Small intestine (tissue), 7 donors: ENCODE results near the gene TBXA2R. TPM values are rescaled to one million over a fixed set of nuclear protein-coding genes. Genes with fewer than 3 reads are reported as not detected.

Experiments used
- DNase-seq, 2 donors: peaks; one replicate each; pipeline versions ENCODE4 v3.0.0 to v3.0.0-alpha.2; 2013
- FAIRE-seq: peaks from 2 replicates; lab custom pipeline; 2012; peaks lifted over from hg19 to GRCh38; lab: Jason Lieb, UNC
- H3K27ac ChIP-seq, 3 donors: one replicate each; pipeline ENCODE4 v1.5.1; 2013; ENCODE audit warnings: low read length in 2 of 3, mild to moderate bottlenecking in 2 of 3, control low read depth in 1 of 3, inconsistent platforms in 1 of 3, low read depth in 1 of 3, moderate library complexity in 1 of 3
- H3K27me3 ChIP-seq, 3 donors: one replicate each; pipeline ENCODE4 v1.6.1; 2013; ENCODE audit warnings: low read length in 3 of 3, inconsistent platforms in 1 of 3; ENCODE audit not compliant: control insufficient read depth in 3 of 3, insufficient read depth in 3 of 3
- H3K36me3 ChIP-seq, 3 donors: one replicate each; pipeline ENCODE4 v1.6.1; 2013; ENCODE audit warnings: low read length in 3 of 3, inconsistent platforms in 1 of 3, low read depth in 1 of 3, mild to moderate bottlenecking in 1 of 3, moderate library complexity in 1 of 3; ENCODE audit not compliant: control insufficient read depth in 3 of 3, insufficient read depth in 2 of 3
- H3K4me1 ChIP-seq, 3 donors: one replicate each; pipeline ENCODE4 v1.6.1; 2013; ENCODE audit warnings: low read length in 2 of 3, inconsistent platforms in 1 of 3, low read depth in 1 of 3, mild to moderate bottlenecking in 1 of 3, moderate library complexity in 1 of 3; ENCODE audit not compliant: control insufficient read depth in 3 of 3, insufficient read depth in 2 of 3
- H3K4me3 ChIP-seq, 3 donors: one replicate each; pipeline ENCODE4 v1.5.1; 2013; ENCODE audit warnings: low read length in 3 of 3, control low read depth in 1 of 3, inconsistent platforms in 1 of 3, low read depth in 1 of 3, mild to moderate bottlenecking in 1 of 3, moderate library complexity in 1 of 3
- H3K9me3 ChIP-seq, 2 donors: one replicate each; pipeline ENCODE4 v1.6.1; 2013; ENCODE audit warnings: low read depth in 1 of 2, low read length in 1 of 2; ENCODE audit not compliant: control insufficient read depth in 2 of 2, insufficient read depth in 1 of 2
- WGBS, 3 donors: extraction: QIAGEN DNeasy Blood & Tissue Kit; methylation state at CpG; one replicate each; pipeline ENCODE4 v1.1.7; 2013; 5-methylcytosine and 5-hydroxymethylcytosine counted together
- polyA plus RNA-seq, 4 donors: library from polyadenylated mRNA; stranded (reverse) in 3 of 4; unstranded in 1 of 4; fragments of 200-250 nt in 3 of 4; fragments of 120-200 nt in 1 of 4; gene quantifications; one replicate each; pipeline versions ENCODE4 v1.2.1 to v1.2.3, GENCODE V29; 2013
- donor health status: healthy with polysubstance abuse.
- donor health status: control.
- donor health status: control.
- donor health status: Bipolar disorder and iron deficiency.
- donor health status: healthy.

Gene TBXA2R
- polyA plus RNA-seq, 4 donors: 1.2 to 2.1 TPM; not detected in 2

DNA sequence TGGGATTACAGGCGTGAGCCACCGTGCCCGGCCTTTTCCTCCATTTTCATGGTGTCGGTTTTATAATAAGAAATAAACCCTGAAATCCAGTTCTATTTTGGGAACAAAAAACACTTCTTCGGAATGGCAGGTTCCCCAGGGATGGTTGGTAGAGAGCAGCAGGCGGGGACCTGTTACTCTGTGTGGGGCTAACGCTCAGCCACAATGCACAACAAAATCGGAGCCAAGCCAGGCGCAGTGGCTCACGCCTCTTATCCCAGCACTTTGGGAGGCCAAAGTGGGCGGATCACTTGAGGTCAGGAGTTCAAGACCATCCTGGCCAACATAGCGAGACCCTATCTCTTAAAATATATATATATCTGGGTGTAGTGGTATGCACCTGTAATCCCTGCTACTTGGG lies 5.7 kb downstream of the TBXA2R start:
- H3K27ac ChIP-seq: no peak overlapping the region
- H3K36me3 ChIP-seq: no peaks in the 10 kb centered on the region
- no peak overlapping the region for H3K4me3 ChIP-seq
- peaks cover 0 to 6% (median 0%) of the 10 kb centered on the region in 3 donors for H3K4me1 ChIP-seq
- FAIRE-seq: no peak
- DNase-seq: no peak
- peaks cover 0 to 18% (median 0%) of the 10 kb centered on the region in 3 donors for H3K27me3 ChIP-seq
- WGBS, 3 donors: 78 to 91% (median 86%) methylated on average over 12 of the region's 12 CpGs
- H3K9me3 ChIP-seq: no peaks in the 10 kb centered on the region

DNA sequence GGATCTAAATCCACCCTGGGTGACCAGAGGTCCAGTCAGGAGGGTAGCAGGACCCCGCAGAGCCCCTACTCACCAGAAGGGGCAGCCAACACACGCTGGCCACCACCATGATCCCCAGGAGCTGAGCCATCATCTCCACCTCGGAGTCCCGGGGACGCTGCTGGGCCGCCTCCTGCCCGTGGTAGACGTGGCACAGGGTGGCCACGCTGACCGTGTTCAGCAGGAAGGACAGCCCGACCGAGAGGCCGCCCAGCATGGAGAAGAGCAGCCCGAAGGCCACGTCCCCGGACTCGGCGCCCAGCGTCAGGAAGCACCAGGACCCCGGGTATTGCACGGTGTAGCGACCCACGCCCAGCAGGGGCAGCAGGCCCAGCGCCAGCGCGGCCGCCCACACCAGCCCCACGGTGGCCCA lies 6.9 kb downstream of the TBXA2R start:
- H3K9me3 ChIP-seq: no peaks in the 10 kb centered on the region
- FAIRE-seq (no peak), DNase-seq (no peak)
- peaks cover 0 to 5% (median 0%) of the 10 kb centered on the region in 3 donors for H3K27me3 ChIP-seq
- H3K4me1 ChIP-seq: peaks cover 0 to 3% (median 0%) of the 10 kb centered on the region in 3 donors
- H3K36me3 ChIP-seq: no peaks in the 10 kb centered on the region
- H3K27ac ChIP-seq: no peak overlapping the region
- no peak overlapping the region for H3K4me3 ChIP-seq
- 90 to 91% (median 90%) methylated on average over 20 to 28 of the region's 28 CpGs for WGBS, 3 donors

GRCh38 chr19:3595521-3596061 lies 11.1 kb downstream of the TBXA2R start:
- Histone ChIP-seq H3K27ac (no peak overlapping the region), H3K36me3 (no peaks in the 10 kb centered on the region), H3K4me1 (no peaks in the 10 kb centered on the region), H3K27me3 (peaks cover 0 to 11% (median 0%) of the 10 kb centered on the region in 3 donors), H3K9me3 (peaks cover 0 to 15% of the 10 kb centered on the region in 2 donors), H3K4me3 (no peak overlapping the region)
- DNase-seq (no peak), FAIRE-seq (no peak)
- WGBS, 3 donors: 62 to 84% (median 72%) methylated on average over 27 to 34 of the region's 34 CpGs

DNA sequence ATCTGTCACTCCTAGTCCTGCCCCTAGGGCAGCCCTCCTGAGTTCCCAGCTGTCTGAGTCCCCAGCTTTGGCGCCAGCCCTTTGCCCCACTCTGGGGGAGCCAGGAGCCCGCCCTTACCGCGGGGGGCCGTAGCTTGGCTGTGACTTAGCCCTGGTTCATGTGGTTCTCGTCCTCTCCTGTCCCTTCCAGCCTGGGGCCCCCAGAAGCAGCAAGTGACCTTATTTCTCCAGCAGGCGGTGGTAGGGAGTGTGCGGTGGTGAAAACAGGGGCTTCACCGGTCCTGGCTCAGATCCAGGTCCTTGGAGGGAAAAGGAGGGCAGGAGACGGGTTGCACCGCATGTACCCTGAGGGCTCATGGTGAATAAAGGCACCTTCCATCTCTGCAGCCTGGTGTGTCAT lies 13.5 kb downstream of the TBXA2R start:
- Histone ChIP-seq H3K27ac (no peak overlapping the region), H3K27me3 (peaks cover 0 to 11% (median 0%) of the 10 kb centered on the region in 3 donors), H3K36me3 (no peaks in the 10 kb centered on the region), H3K4me1 (no peaks in the 10 kb centered on the region), H3K4me3 (no peak overlapping the region), H3K9me3 (peaks cover 0 to 15% of the 10 kb centered on the region in 2 donors)
- 45 to 48% (median 46%) methylated on average over 10 to 11 of the region's 11 CpGs for WGBS, 3 donors
- DNase-seq (no peak), FAIRE-seq (no peak)

DNA sequence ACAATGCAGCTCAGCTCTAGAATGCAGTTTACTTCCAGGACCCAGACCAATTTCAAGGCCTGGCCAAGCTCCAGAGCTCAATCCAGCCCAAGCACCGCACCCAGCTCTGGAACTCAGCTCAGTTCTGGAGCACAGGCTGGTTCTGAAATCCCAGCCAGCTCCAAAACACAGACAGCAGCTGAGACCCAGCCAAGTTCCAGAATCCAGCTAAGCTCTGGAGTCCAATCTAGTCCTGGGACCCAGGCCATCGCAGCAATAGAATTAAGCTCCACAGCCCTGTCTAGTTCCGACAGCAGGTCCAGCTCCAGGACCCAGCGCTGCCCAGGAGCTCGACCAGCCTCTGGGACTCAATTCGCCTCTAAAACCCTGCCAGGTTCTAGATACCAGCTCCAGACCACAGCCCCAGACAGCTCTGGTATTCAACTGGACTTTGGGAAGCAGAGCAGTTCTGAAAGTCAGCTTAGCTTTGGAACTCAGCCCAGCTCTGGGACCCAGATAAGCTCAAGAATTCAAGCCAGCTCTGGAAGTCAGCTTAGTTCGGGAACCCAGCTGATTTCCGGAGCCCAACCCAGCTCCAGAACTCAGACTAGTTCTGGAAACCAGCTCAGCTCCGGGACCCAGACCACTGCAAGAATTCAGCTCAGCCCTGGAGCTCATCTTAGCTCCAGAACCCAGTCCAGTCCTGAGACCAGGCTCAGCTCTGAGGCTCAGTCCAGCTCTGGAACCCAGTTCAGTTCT lies 14.6 kb downstream of the TBXA2R start:
- no peak for FAIRE-seq
- H3K27ac ChIP-seq: no peak overlapping the region
- 74 to 84% (median 75%) methylated on average over 9 of the region's 9 CpGs for WGBS, 3 donors

GRCh38 chr19:3590991-3591659 lies 15.6 kb downstream of the TBXA2R start:
- Histone ChIP-seq H3K4me1 (no peaks in the 10 kb centered on the region), H3K27ac (no peak overlapping the region), H3K36me3 (no peaks in the 10 kb centered on the region), H3K9me3 (peaks cover 0 to 15% of the 10 kb centered on the region in 2 donors), H3K27me3 (peaks cover 0 to 22% (median 0%) of the 10 kb centered on the region in 3 donors), H3K4me3 (no peak overlapping the region)
- no peak for FAIRE-seq
- WGBS, 3 donors: 87 to 90% (median 88%) methylated on average over 8 of the region's 8 CpGs
- DNase-seq: no peak

More for the DNA sequence above, 14.6 kb downstream of the TBXA2R start:
- H3K27me3 ChIP-seq: peaks cover 0 to 12% (median 0%) of the 10 kb centered on the region in 3 donors
- no peak for DNase-seq
- H3K9me3 ChIP-seq: peaks cover 0 to 15% of the 10 kb centered on the region in 2 donors
- H3K4me3 ChIP-seq: no peak overlapping the region
- no peaks in the 10 kb centered on the region for H3K36me3 ChIP-seq
- H3K4me1 ChIP-seq: no peaks in the 10 kb centered on the region

GRCh38 chr19:3589949-3590348 lies 16.7 kb downstream of the TBXA2R start:
- H3K27me3 ChIP-seq: peaks cover 0 to 31% (median 0%) of the 10 kb centered on the region in 3 donors
- no peak overlapping the region for H3K4me3 ChIP-seq
- WGBS, 3 donors: 92 to 95% (median 94%) methylated on average over 18 to 22 of the region's 22 CpGs
- H3K9me3 ChIP-seq: peaks cover 0 to 15% of the 10 kb centered on the region in 2 donors
- no peaks in the 10 kb centered on the region for H3K36me3 ChIP-seq
- peaks cover 0 to 3% (median 0%) of the 10 kb centered on the region in 3 donors for H3K4me1 ChIP-seq
- FAIRE-seq (no peak), DNase-seq (no peak)
- no peak overlapping the region for H3K27ac ChIP-seq

GRCh38 chr19:3589439-3589838 lies 17.2 kb downstream of the TBXA2R start:
- Histone ChIP-seq H3K27ac (no peak overlapping the region), H3K27me3 (peaks cover 0 to 33% (median 0%) of the 10 kb centered on the region in 3 donors), H3K4me3 (no peak overlapping the region), H3K4me1 (peaks cover 0 to 3% (median 0%) of the 10 kb centered on the region in 3 donors), H3K36me3 (no peaks in the 10 kb centered on the region), H3K9me3 (peaks cover 0 to 15% of the 10 kb centered on the region in 2 donors)
- DNase-seq (no peak), FAIRE-seq (no peak)
- 74 to 85% (median 79%) methylated on average over 11 of the region's 11 CpGs for WGBS, 3 donors
